Effector memory CD8-positive, alpha-beta T cell (primary cell): ENCODE data around the gene TMEM135.
A peak's percentile ranks its signal among the peaks of the same experiment; 100 is the strongest.
"Not testable (repeated sequence)": the region's sequence is repeated elsewhere in the genome, so short reads cannot be mapped to it uniquely, and the experiment has no call there.

Source experiments
- ATAC-seq: fragments of 150-1000 bp; cut with Tn5 transposase; replicated peaks from 2 replicates; pipeline ENCODE4 v1.10.0; 2021; ENCODE audit warnings: mild to moderate bottlenecking, moderate library complexity
- DNase-seq, 3 experiments: peaks; one replicate each; pipeline ENCODE4 v3.0.0; 2021
- H3K27ac Mint-ChIP-seq, 2 donors: one replicate each; pipeline ENCODE4 v1.8.0; 2022; ENCODE audit warnings: mild to moderate bottlenecking in 2 of 2, mixed read lengths in 2 of 2, moderate library complexity in 2 of 2
- H3K27me3 Mint-ChIP-seq, 2 donors: one replicate each; pipeline ENCODE4 v1.8.0; 2022; ENCODE audit warnings: mixed read lengths in 2 of 2
- H3K36me3 Mint-ChIP-seq: one replicate; pipeline ENCODE4 v1.8.0; 2022; ENCODE audit warnings: mild to moderate bottlenecking, moderate library complexity, mixed read lengths; ENCODE audit not compliant: insufficient read depth
- H3K4me1 Mint-ChIP-seq, 2 donors: one replicate each; pipeline ENCODE4 v1.8.0; 2022; ENCODE audit warnings: low read depth in 2 of 2, mixed read lengths in 2 of 2
- H3K4me3 Mint-ChIP-seq, 2 donors: one replicate each; pipeline ENCODE4 v1.8.0; 2022; ENCODE audit warnings: mild to moderate bottlenecking in 2 of 2, mixed read lengths in 2 of 2, moderate library complexity in 2 of 2
- H3K9me3 Mint-ChIP-seq, 2 donors: one replicate each; pipeline ENCODE4 v1.8.0; 2022; ENCODE audit warnings: mixed read lengths in 2 of 2

Gene TMEM135

DNA sequence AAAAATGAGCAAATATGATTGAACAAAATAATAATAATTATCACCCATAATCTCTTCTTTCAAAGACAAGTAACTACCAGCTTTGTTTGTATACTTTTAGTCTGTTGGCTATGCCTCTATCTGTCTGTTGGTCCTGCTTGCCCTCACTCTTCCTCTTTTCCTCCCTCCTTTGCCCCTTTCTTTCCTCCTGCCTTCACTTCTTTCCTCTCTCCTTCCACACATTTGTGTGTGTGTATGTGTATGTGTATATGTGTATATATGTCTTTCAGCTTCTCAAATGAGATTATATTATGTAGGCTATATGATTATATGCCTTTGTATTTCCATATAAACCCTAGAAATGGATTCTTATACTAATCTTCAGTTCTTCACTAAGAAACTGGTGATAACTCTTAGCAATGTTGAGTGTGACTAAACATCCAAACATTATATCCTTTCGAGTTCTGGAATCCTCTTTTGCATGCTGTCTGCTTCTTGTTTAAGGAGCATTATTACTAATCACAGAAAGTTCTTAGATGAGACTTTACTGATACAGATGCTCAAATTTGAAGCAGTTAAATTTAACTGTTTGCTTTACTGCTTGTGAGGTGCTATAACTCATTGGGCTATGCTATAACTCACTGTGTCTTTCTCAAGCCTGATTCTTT lies 219.1 kb downstream of the TMEM135 start:
- Mint-ChIP-seq H3K36me3 (no peaks in the 10 kb centered on the region), H3K27me3 (no peaks in the 10 kb centered on the region), H3K9me3 (no peaks in the 10 kb centered on the region), H3K4me3 (no peak overlapping the region), H3K27ac (no peak overlapping the region), H3K4me1 (peaks cover 7 to 22% of the 10 kb centered on the region in 2 donors)
- no peak for ATAC-seq
- no peak for DNase-seq

GRCh38 chr11:87258171-87258833 lies 220.6 kb downstream of the TMEM135 start:
- ATAC-seq (no peak), DNase-seq (no peak)
- H3K4me3 Mint-ChIP-seq: no peak overlapping the region
- no peaks in the 10 kb centered on the region for H3K9me3 Mint-ChIP-seq
- H3K27me3 Mint-ChIP-seq: no peaks in the 10 kb centered on the region
- H3K4me1 Mint-ChIP-seq: peaks cover 4 to 14% of the 10 kb centered on the region in 2 donors
- H3K27ac Mint-ChIP-seq: no peak overlapping the region
- no peaks in the 10 kb centered on the region for H3K36me3 Mint-ChIP-seq

DNA sequence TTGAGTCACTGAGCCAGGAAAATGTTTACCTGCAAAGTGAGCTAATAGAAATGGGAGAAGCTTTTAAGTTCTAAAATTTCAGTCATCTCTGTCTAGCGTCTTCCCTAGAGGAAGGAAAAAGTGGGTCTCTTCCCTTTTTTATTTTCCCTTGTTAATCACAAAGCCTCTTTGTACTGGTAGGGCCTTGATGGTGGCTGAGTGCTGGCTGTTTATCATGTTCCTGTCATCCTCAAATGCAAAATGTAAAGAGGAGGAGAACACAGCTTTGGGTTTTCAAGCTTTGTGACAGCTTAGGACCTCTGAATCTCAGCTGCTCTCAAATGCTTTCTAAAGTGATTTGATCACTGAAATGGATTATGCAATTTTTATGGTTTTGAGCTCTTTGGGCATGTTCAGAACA lies 222.0 kb downstream of the TMEM135 start:
- no peak for ATAC-seq
- Mint-ChIP-seq H3K4me1 (peaks cover 4 to 17% of the 10 kb centered on the region in 2 donors), H3K9me3 (no peaks in the 10 kb centered on the region), H3K27me3 (no peaks in the 10 kb centered on the region), H3K4me3 (no peak overlapping the region), H3K36me3 (no peaks in the 10 kb centered on the region), H3K27ac (no peak overlapping the region)
- DNase-seq: no peak

DNA sequence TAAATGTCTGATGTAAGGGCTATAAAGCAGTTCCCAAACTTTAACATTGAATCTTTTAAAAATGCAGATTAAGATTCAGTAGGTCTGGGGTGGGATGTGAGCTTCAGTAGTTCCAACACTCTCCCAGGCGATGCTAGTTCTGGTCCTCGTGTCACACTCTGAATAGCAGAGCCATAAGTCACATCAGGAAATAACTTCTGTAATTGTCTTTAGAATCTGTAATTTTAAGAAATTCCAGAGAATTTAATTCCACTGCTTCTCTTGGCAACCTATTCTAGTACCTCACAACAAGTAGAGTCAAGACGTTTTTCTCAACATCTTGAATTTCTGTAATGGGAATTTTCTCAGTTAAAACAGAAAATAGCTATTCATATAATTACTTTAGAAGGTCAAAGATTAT lies 223.1 kb downstream of the TMEM135 start:
- no peak overlapping the region for H3K27ac Mint-ChIP-seq
- DNase-seq: no peak
- H3K27me3 Mint-ChIP-seq: no peaks in the 10 kb centered on the region
- H3K36me3 Mint-ChIP-seq: no peaks in the 10 kb centered on the region
- no peaks in the 10 kb centered on the region for H3K9me3 Mint-ChIP-seq
- peaks cover 0 to 6% of the 10 kb centered on the region in 2 donors for H3K4me1 Mint-ChIP-seq
- ATAC-seq: no peak
- no peak overlapping the region for H3K4me3 Mint-ChIP-seq

- ATAC-seq: no peak
- DNase-seq: no peak
- Mint-ChIP-seq H3K27me3 (no peaks in the 10 kb centered on the region), H3K4me1 (peaks cover 0 to 6% of the 10 kb centered on the region in 2 donors), H3K9me3 (no peaks in the 10 kb centered on the region), H3K36me3 (no peaks in the 10 kb centered on the region), H3K27ac (no peak overlapping the region), H3K4me3 (no peak overlapping the region)
Measured at GRCh38 chr11:87263264-87263838, 225.6 kb downstream of the TMEM135 start.

GRCh38 chr11:87263979-87264378 lies 226.2 kb downstream of the TMEM135 start:
- H3K4me3 Mint-ChIP-seq: no peak overlapping the region
- no peaks in the 10 kb centered on the region for H3K27me3 Mint-ChIP-seq
- peaks cover 0 to 6% of the 10 kb centered on the region in 2 donors for H3K4me1 Mint-ChIP-seq
- no peaks in the 10 kb centered on the region for H3K9me3 Mint-ChIP-seq
- no peaks in the 10 kb centered on the region for H3K36me3 Mint-ChIP-seq
- DNase-seq (no peak), ATAC-seq (no peak)
- H3K27ac Mint-ChIP-seq: peak overlapping the region in 1 of 2 donors; percentile 52

GRCh38 chr11:87265132-87265531 lies 227.4 kb downstream of the TMEM135 start:
- H3K4me1 Mint-ChIP-seq: peaks cover 0 to 6% of the 10 kb centered on the region in 2 donors
- DNase-seq (no peak), ATAC-seq (no peak)
- peak overlapping the region in 1 of 2 donors; percentile 28 for H3K27ac Mint-ChIP-seq
- no peaks in the 10 kb centered on the region for H3K27me3 Mint-ChIP-seq
- no peaks in the 10 kb centered on the region for H3K36me3 Mint-ChIP-seq
- no peak overlapping the region for H3K4me3 Mint-ChIP-seq
- H3K9me3 Mint-ChIP-seq: no peaks in the 10 kb centered on the region

DNA sequence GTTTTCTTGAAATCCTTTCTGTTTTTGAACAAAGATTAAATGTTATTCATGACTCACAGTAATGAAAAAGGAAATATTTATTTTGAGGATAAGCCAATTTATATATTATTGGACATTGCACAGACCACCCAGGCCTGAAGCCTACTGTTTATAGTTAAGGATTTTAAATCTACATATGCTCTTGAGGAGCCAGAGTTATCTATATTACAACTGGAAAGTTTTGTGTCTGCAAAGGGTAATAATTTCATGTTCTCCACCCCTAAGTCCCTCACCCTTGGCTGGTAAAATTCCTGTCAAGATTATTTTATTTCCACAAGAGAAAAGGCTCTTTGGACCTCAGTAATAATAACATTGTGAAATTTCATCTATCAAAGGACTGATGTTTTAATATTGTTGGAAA lies 228.2 kb downstream of the TMEM135 start:
- no peaks in the 10 kb centered on the region for H3K9me3 Mint-ChIP-seq
- DNase-seq (no peak), ATAC-seq (no peak)
- no peak overlapping the region for H3K4me3 Mint-ChIP-seq
- H3K4me1 Mint-ChIP-seq: peaks cover 0 to 6% of the 10 kb centered on the region in 2 donors
- no peak overlapping the region for H3K27ac Mint-ChIP-seq
- H3K36me3 Mint-ChIP-seq: no peaks in the 10 kb centered on the region
- no peaks in the 10 kb centered on the region for H3K27me3 Mint-ChIP-seq

DNA sequence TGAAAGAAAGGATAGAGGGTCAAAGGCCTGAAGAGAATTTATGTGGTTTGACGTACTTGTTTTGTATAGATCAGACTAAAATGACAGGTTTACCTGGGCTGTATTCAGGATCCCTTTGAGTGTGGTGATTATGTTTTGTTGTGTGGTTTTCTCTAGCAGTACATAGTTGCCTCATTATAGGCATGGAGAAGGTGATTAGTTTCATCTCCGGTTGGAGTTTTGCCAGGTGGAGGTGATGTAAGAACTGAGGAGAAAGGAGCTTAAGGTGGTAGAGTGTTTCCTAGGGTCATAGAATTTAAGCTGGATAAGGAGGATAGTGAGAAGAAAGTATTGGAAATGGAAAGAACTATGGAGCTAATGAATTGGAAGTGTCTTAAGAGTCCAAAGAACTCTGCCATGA lies 229.0 kb downstream of the TMEM135 start:
- H3K36me3 Mint-ChIP-seq: no peaks in the 10 kb centered on the region
- H3K9me3 Mint-ChIP-seq: no peaks in the 10 kb centered on the region
- H3K27me3 Mint-ChIP-seq: no peaks in the 10 kb centered on the region
- no peak overlapping the region for H3K27ac Mint-ChIP-seq
- H3K4me3 Mint-ChIP-seq: no peak overlapping the region
- no peak for DNase-seq
- no peak for ATAC-seq
- H3K4me1 Mint-ChIP-seq: peaks cover 0 to 6% of the 10 kb centered on the region in 2 donors

GRCh38 chr11:87271951-87272350 lies 234.2 kb downstream of the TMEM135 start:
- not testable (repeated sequence) for H3K4me1 Mint-ChIP-seq, H3K27ac Mint-ChIP-seq, H3K27me3 Mint-ChIP-seq, H3K4me3 Mint-ChIP-seq, DNase-seq, H3K9me3 Mint-ChIP-seq, H3K36me3 Mint-ChIP-seq, ATAC-seq

GRCh38 chr11:87275176-87275575 lies 237.4 kb downstream of the TMEM135 start:
- ATAC-seq: no peak
- Mint-ChIP-seq H3K4me1 (peaks cover 0 to 6% of the 10 kb centered on the region in 2 donors), H3K9me3 (no peaks in the 10 kb centered on the region), H3K27ac (no peak overlapping the region), H3K4me3 (no peak overlapping the region), H3K27me3 (no peaks in the 10 kb centered on the region), H3K36me3 (no peaks in the 10 kb centered on the region)
- no peak for DNase-seq

- H3K9me3 Mint-ChIP-seq: no peaks in the 10 kb centered on the region
- H3K27me3 Mint-ChIP-seq: no peaks in the 10 kb centered on the region
- H3K4me1 Mint-ChIP-seq: peaks cover 0 to 6% of the 10 kb centered on the region in 2 donors
Measured at GRCh38 chr11:87280143-87280542, 242.4 kb downstream of the TMEM135 start.

GRCh38 chr11:87281496-87281895 lies 243.8 kb downstream of the TMEM135 start:
- ATAC-seq (no peak), DNase-seq (no peak)
- no peak overlapping the region for H3K27ac Mint-ChIP-seq

More at GRCh38 chr11:87280143-87280542, 242.4 kb downstream of the TMEM135 start:
- H3K4me3 Mint-ChIP-seq: no peak overlapping the region
- no peak for ATAC-seq
- DNase-seq: no peak
- H3K27ac Mint-ChIP-seq: no peak overlapping the region
- H3K36me3 Mint-ChIP-seq: no peaks in the 10 kb centered on the region

DNA sequence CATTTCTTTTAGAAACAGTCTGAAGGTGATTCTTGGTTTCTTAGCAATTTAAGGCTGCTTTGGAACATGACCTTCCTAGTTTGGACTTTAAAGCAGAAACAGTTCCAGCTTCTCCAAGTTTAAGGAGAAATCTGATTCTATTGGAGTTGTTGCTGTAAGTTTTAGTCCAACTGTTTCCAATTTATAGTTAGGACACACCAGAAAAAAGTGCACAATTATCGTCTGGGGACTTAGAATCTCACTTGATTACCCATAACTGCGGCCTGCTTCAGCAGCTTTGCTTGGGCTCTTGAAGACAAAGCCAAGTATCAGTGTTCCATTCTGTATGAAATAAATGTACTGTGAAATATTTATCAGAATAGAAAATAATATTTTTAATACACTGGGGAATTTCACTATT lies 246.6 kb downstream of the TMEM135 start:
- H3K36me3 Mint-ChIP-seq: no peaks in the 10 kb centered on the region
- ATAC-seq (no peak), DNase-seq (no peak)
- no peaks in the 10 kb centered on the region for H3K9me3 Mint-ChIP-seq
- no peak overlapping the region for H3K4me3 Mint-ChIP-seq
- no peak overlapping the region for H3K27ac Mint-ChIP-seq
- H3K27me3 Mint-ChIP-seq: no peaks in the 10 kb centered on the region
- H3K4me1 Mint-ChIP-seq: no peaks in the 10 kb centered on the region

More at GRCh38 chr11:87281496-87281895, 243.8 kb downstream of the TMEM135 start:
- peaks cover 0 to 6% of the 10 kb centered on the region in 2 donors for H3K4me1 Mint-ChIP-seq
- H3K27me3 Mint-ChIP-seq: no peaks in the 10 kb centered on the region
- H3K36me3 Mint-ChIP-seq: no peaks in the 10 kb centered on the region
- no peak overlapping the region for H3K4me3 Mint-ChIP-seq
- no peaks in the 10 kb centered on the region for H3K9me3 Mint-ChIP-seq
